GM12865 (cell line): ENCODE results near the gene RHBDD2.
A peak's percentile ranks its signal among the peaks of the same experiment; 100 is the strongest.

Experiments
- DNase-seq: peaks from one replicate; pipeline ENCODE4 v3.0.0; 2010; ENCODE audit warnings: low read depth
- H3K4me3 ChIP-seq: 2 replicates; pipeline ENCODE4 v1.5.1; 2011; ENCODE audit warnings: mild to moderate bottlenecking, low read depth, low read length, control low read depth
- TF ChIP-seq, protein P1 (sequence below): IDR thresholded peaks from 2 replicates; pipeline ENCODE4 v1.5.1; 2011; ENCODE audit warnings: low read length, control low read depth, low read depth, inconsistent platforms; ENCODE audit not compliant: insufficient read depth; ENCODE audit errors: missing control alignments

The RHBDD2 gene

GRCh38 chr7:75913437-75913836, 34.6 kb downstream of the RHBDD2 start:
- DNase-seq: no peak
- TF ChIP-seq, protein P1, sequence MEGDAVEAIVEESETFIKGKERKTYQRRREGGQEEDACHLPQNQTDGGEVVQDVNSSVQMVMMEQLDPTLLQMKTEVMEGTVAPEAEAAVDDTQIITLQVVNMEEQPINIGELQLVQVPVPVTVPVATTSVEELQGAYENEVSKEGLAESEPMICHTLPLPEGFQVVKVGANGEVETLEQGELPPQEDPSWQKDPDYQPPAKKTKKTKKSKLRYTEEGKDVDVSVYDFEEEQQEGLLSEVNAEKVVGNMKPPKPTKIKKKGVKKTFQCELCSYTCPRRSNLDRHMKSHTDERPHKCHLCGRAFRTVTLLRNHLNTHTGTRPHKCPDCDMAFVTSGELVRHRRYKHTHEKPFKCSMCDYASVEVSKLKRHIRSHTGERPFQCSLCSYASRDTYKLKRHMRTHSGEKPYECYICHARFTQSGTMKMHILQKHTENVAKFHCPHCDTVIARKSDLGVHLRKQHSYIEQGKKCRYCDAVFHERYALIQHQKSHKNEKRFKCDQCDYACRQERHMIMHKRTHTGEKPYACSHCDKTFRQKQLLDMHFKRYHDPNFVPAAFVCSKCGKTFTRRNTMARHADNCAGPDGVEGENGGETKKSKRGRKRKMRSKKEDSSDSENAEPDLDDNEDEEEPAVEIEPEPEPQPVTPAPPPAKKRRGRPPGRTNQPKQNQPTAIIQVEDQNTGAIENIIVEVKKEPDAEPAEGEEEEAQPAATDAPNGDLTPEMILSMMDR: no peak
- no peak overlapping the region for H3K4me3 ChIP-seq

GRCh38 chr7:75914169-75914654, 35.4 kb downstream of the RHBDD2 start:
- TF ChIP-seq, protein P1: no peak
- peak overlapping the region; percentile 83 for H3K4me3 ChIP-seq
- DNase-seq: no peak

GRCh38 chr7:75914655-75915415, 36.0 kb downstream of the RHBDD2 start, which contains the start of gene POR:
Gene POR (plus strand): TSS chr7:75915155. CDS start chr7:75954002, 38,847 bp downstream.
- DNase-seq: peak; percentile 97
- peak within 1 kb of the TSS; percentile 83 for H3K4me3 ChIP-seq
- TF ChIP-seq, protein P1: no peak

DNA sequence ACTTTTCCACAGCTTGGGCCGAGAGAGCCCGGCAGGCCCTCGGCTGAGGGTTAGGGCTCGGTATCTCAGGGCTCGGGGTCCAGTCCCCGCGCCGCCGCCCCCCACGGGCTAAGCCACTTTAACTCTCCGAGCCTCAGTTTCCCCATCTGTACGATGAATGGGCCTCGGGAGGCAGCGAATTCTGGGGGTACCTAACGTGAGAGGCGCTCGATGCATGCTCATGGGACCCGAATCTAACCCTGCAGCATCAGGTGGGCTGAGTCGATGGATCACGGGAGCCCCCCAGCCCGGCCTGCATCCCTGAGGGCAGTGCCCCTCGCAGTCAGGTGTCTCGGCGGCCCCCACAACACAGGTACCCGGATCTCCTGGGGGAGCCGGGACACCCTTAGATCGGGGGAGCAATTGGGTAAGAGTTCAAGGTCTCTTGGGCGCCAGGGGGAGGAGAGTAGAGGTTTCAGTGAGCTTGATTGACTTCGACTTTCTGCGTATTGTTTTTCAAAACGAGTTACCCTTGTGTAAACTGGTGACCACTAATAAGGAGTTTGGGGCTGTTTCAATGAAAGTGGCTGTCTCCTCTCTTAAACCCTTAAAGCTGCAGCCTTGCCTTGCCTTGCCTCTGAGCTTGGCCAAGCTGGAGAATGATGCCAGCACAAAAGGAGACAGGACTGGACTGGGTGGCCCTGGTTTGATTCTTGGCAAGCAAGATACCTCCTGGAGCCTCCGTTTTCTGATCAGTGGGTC, 36.8 kb downstream of the RHBDD2 start:
- peak overlapping the region; percentile 83 for H3K4me3 ChIP-seq
- peak; percentile 53 for DNase-seq
- TF ChIP-seq, protein P1: no peak

DNA sequence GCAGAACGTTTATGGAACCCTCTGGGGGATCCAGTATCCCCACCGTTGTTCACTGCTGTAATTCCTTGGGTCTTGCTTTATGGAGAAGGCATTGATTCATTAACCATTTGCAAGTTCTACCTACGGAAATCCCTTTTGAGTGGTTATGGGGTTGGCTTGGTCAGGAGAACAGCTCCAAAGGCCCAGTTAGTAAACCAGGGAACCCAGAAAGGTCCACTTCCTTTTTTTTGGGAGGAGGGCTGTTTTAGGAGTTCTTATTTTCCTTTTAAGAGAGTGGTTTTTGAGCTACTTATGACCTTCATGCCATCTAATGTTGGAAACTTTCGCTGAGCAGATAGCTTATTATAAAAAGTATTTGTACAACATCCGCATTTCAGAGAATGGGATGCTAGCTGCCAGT, 37.4 kb downstream of the RHBDD2 start:
- TF ChIP-seq, protein P1: no peak
- no peak for DNase-seq
- peak overlapping the region; percentile 83 for H3K4me3 ChIP-seq

- DNase-seq: no peak
- TF ChIP-seq, protein P1: no peak
- no peak overlapping the region for H3K4me3 ChIP-seq
Observed at GRCh38 chr7:75916685-75917634, 38.1 kb downstream of the RHBDD2 start.
